AG04450 (cell line): ENCODE results near the gene ABI3BP. TPM values are rescaled to one million over a fixed set of nuclear protein-coding genes. Genes with fewer than 3 reads are reported as not detected.

Source experiments
- CTCF ChIA-PET: fragments of 300-600, 350-600 bp; formaldehyde crosslinking; extraction: SDS; loops from one replicate; lab custom pipeline; 2022; ENCODE audit warnings: antibody characterized with exemption, inconsistent platforms; lab: Charles Lee
- POLR2A ChIA-PET: fragments of 350-600 bp; formaldehyde crosslinking; extraction: SDS; loops from one replicate; lab custom pipeline; 2021; ENCODE audit warnings: antibody characterized with exemption, inconsistent platforms; lab: Yijun Ruan, JAX
- DNase-seq: peaks from one replicate; pipeline ENCODE4 v3.0.0-alpha.2; 2011; ENCODE audit warnings: low read depth, low spot score
- H3K27ac ChIP-seq: one replicate; pipeline ENCODE4 v1.5.1; 2012; ENCODE audit warnings: low read depth, low read length, control low read depth
- H3K27me3 ChIP-seq: one replicate; pipeline ENCODE4 v1.6.0; 2012; ENCODE audit warnings: low read length; ENCODE audit not compliant: control insufficient read depth, insufficient read depth
- H3K4me3 ChIP-seq: 2 replicates; pipeline ENCODE4 v1.5.1; 2011; ENCODE audit warnings: mild to moderate bottlenecking, low read depth, low read length, control low read depth
- H3K9me3 ChIP-seq: 2 replicates; pipeline ENCODE4 v1.5.1; 2012; ENCODE audit warnings: low read length; ENCODE audit not compliant: control insufficient read depth, insufficient read depth
- polyA plus RNA-seq: library from polyadenylated mRNA; depleted of rRNA; stranded (reverse); fragments of >200 nt; gene quantifications from 2 replicates; pipeline ENCODE4 v1.2.3, GENCODE V29; 2011
- small RNA-seq: library from RNA; depleted of rRNA; stranded (forward); fragments of <200 nt; gene quantifications from one replicate; pipeline ENCODE3, GENCODE V24; 2012; ENCODE audit warnings: low read depth; ENCODE audit not compliant: insufficient read length
- TF ChIP-seq, protein P1 (sequence below): IDR thresholded peaks from 2 replicates; pipeline ENCODE4 v1.5.1; 2011; ENCODE audit warnings: low read depth, low read length, control low read depth, inconsistent platforms

ABI3BP gene
- polyA plus RNA-seq, 1 experiment: 5.3 TPM

DNA sequence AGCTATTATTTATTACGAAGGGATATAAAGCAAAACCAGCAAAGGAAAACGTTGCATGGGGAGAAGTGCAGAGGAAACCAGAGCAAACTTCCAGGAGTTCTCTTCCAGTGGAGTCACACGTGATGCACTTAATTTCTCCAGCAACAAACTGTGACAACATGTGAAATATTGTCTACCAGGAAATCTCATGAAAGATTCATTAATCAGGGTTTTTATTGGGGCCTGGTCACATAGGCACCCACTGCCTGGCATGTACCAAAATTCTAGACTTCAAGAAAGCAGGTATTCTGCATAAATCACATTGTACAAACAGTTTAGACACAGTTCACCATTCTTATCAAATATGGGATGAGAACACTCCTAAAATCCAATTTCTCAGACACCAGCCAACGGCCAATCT is 289.4 kb downstream of the ABI3BP start:
- no peak for DNase-seq
- TF ChIP-seq, protein P1, sequence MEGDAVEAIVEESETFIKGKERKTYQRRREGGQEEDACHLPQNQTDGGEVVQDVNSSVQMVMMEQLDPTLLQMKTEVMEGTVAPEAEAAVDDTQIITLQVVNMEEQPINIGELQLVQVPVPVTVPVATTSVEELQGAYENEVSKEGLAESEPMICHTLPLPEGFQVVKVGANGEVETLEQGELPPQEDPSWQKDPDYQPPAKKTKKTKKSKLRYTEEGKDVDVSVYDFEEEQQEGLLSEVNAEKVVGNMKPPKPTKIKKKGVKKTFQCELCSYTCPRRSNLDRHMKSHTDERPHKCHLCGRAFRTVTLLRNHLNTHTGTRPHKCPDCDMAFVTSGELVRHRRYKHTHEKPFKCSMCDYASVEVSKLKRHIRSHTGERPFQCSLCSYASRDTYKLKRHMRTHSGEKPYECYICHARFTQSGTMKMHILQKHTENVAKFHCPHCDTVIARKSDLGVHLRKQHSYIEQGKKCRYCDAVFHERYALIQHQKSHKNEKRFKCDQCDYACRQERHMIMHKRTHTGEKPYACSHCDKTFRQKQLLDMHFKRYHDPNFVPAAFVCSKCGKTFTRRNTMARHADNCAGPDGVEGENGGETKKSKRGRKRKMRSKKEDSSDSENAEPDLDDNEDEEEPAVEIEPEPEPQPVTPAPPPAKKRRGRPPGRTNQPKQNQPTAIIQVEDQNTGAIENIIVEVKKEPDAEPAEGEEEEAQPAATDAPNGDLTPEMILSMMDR: no peak
- Histone ChIP-seq H3K9me3 (no peaks in the 10 kb centered on the region), H3K4me3 (no peak overlapping the region), H3K27ac (no peak overlapping the region), H3K27me3 (no peaks in the 10 kb centered on the region)
- ChIA-PET POLR2A (interaction anchor here (1.1 kb wide), 1 partner anchor 211 kb away, joined by 3 read pairs; the partner anchor contains the start of gene TMEM45A), CTCF (interaction anchor here (0.8 to 1.5 kb wide), 2 partner anchors 241 to 872 kb away, joined by 4 to 5 read pairs; no protein-coding TSS in a partner anchor)

GRCh38 chr3:100702980-100703345 is 290.3 kb downstream of the ABI3BP start:
- CTCF ChIA-PET: interaction anchor here (0.6 to 1.5 kb wide), 2 partner anchors 240 to 299 kb away, joined by 4 read pairs; no protein-coding TSS in a partner anchor

DNA sequence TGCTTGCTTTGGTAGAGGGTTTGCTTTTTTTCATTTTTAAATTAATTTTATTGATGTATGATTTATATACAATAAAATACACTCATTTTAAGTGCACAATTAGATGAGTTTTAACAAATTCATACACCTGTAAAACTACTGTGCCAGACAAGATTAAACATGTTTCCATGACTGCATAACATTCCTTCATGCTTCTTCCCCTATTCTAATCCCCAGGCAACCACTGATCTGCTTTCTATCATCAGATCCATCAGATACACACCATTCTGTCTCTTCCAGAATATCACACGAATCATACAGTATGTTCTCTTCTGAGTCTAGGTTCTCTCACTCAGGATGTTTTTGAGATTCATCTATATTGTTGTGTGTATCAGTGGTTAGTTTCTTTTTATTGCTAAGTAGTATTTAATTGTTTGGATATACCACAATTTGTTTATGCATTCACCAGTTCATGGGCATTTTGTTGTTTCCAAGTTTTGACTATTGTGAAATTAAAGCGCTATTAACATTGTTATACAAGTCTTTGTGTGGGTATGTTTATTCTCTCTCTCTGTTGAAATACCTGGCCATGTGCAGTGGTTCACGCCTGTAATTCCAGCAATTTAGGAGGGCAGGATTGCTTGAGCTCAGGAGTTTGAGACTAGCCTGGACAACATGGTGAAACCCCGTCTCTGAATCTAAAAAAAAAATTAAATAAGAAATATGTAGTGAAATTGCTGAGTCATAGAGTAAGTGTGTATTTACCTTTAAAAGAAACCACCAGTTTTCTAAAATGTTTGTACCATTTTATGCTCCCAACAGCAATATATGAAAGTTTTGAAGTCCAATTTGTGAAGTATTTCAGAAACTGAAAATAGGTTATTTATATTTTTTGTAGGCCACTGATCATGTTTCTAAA is 290.9 kb downstream of the ABI3BP start:
- Histone ChIP-seq H3K4me3 (no peak overlapping the region), H3K27me3 (peaks cover 9% of the 10 kb centered on the region), H3K9me3 (no peaks in the 10 kb centered on the region), H3K27ac (no peak overlapping the region)
- TF ChIP-seq, protein P1: no peak
- ChIA-PET POLR2A (interaction anchor here (1.1 kb wide), 1 partner anchor 210 kb away, joined by 3 read pairs; the partner anchor contains the start of gene TMEM45A), CTCF (interaction anchor here (1.5 kb wide), 1 partner anchor 240 kb away, joined by 4 read pairs; no protein-coding TSS in a partner anchor)
- DNase-seq: no peak

More at GRCh38 chr3:100702980-100703345, 290.3 kb downstream of the ABI3BP start:
- H3K27me3 ChIP-seq: peaks cover 6% of the 10 kb centered on the region
- H3K9me3 ChIP-seq: no peaks in the 10 kb centered on the region
- no peak overlapping the region for H3K4me3 ChIP-seq
- H3K27ac ChIP-seq: no peak overlapping the region
- TF ChIP-seq, protein P1: no peak
- POLR2A ChIA-PET: interaction anchor here (1.1 kb wide), 1 partner anchor 210 kb away, joined by 3 read pairs; the partner anchor contains the start of gene TMEM45A
- no peak for DNase-seq

- ChIA-PET CTCF (no interaction called here), POLR2A (no interaction called here)
- Histone ChIP-seq H3K9me3 (no peaks in the 10 kb centered on the region), H3K27me3 (peaks cover 14% of the 10 kb centered on the region), H3K27ac (no peak overlapping the region), H3K4me3 (no peak overlapping the region)
- TF ChIP-seq, protein P1: no peak
- no peak for DNase-seq
These were observed 292.5 kb downstream of the ABI3BP start for GRCh38 chr3:100700708-100701107.

Small RNA genes lying within 50 kb of the gene (small RNA-seq; reads per million reads assigned to genes)
- not detected for gene RNU6-865P
